DOHH2 (cell line): ENCODE measurements around the gene CCDC120.

ENCODE experiments used
- H3F3A ChIP-seq: fragments of 200-600 bp; sonication (generic), shearing (Covaris generic); 2 replicates; pipeline ENCODE4 v1.6.0; 2016; ENCODE audit warnings: antibody characterized with exemption, mild to moderate bottlenecking; ENCODE audit not compliant: control insufficient read depth, insufficient read depth
- H3K27ac ChIP-seq: fragments of 200-600 bp; sonication (generic); 2 replicates; pipeline ENCODE4 v1.5.1; 2014; ENCODE audit warnings: low read depth, mild to moderate bottlenecking, low read length, moderate library complexity
- H3K27me3 ChIP-seq: fragments of 200-600 bp; sonication (generic); 2 replicates; pipeline ENCODE4 v1.6.1; 2014; ENCODE audit warnings: mild to moderate bottlenecking, low read length, mixed read lengths; ENCODE audit not compliant: control insufficient read depth
- H3K36me3 ChIP-seq: fragments of 200-600 bp; sonication (generic); 2 replicates; pipeline ENCODE4 v1.6.1; 2014; ENCODE audit warnings: mild to moderate bottlenecking, low read length, moderate library complexity, mixed read lengths; ENCODE audit not compliant: control insufficient read depth
- H3K4me1 ChIP-seq: fragments of 200-600 bp; sonication (generic); 2 replicates; pipeline ENCODE4 v1.6.1; 2014; ENCODE audit warnings: mild to moderate bottlenecking, low read length, mixed read lengths; ENCODE audit not compliant: control insufficient read depth
- H3K4me2 ChIP-seq: fragments of 200-600 bp; sonication (generic); 2 replicates; pipeline ENCODE4 v1.6.0; 2014; ENCODE audit warnings: mild to moderate bottlenecking, low read length, moderate library complexity
- H3K4me3 ChIP-seq: fragments of 200-600 bp; sonication (generic); 2 replicates; pipeline ENCODE4 v1.5.1; 2014; ENCODE audit warnings: mild to moderate bottlenecking, low read length, mixed read lengths
- H3K79me2 ChIP-seq: fragments of 200-600 bp; sonication (generic); 2 replicates; pipeline ENCODE4 v1.6.1; 2014; ENCODE audit warnings: mild to moderate bottlenecking, low read length, mixed read lengths; ENCODE audit not compliant: control insufficient read depth
- H3K9me2 ChIP-seq: fragments of 200-600 bp; sonication (generic); replicated peaks from 2 replicates; pipeline ENCODE4 v1.6.1; 2014; ENCODE audit warnings: mild to moderate bottlenecking, low read length, mixed read lengths; ENCODE audit not compliant: control insufficient read depth
- H3K9me3 ChIP-seq: fragments of 200-600 bp; sonication (generic); 2 replicates; pipeline ENCODE4 v1.6.1; 2014; ENCODE audit warnings: antibody characterized with exemption, low read length, mixed read lengths; ENCODE audit not compliant: control insufficient read depth, insufficient read depth
- H4K20me1 ChIP-seq: fragments of 200-600 bp; sonication (generic); 2 replicates; pipeline ENCODE4 v1.6.0; 2014; ENCODE audit warnings: low read depth, mild to moderate bottlenecking, antibody characterized with exemption, low read length, moderate library complexity; ENCODE audit not compliant: control insufficient read depth, insufficient read depth
- EZH2phosphoT487 ChIP-seq: fragments of 200-600 bp; sonication (generic); IDR thresholded peaks from 2 replicates; pipeline ENCODE4 v1.6.1; 2017; ENCODE audit warnings: borderline replicate concordance, mild to moderate bottlenecking, antibody characterized with exemption, low read length, moderate library complexity, mixed read lengths
- TF ChIP-seq, protein P1 (sequence below): fragments of 200-600 bp; sonication (generic); IDR thresholded peaks from one replicate; pipeline ENCODE4 v1.5.1; 2014; ENCODE audit warnings: antibody characterized with exemption, mild to moderate bottlenecking, low read depth, low read length; ENCODE audit not compliant: poor library complexity, severe bottlenecking

The CCDC120 gene

DNA sequence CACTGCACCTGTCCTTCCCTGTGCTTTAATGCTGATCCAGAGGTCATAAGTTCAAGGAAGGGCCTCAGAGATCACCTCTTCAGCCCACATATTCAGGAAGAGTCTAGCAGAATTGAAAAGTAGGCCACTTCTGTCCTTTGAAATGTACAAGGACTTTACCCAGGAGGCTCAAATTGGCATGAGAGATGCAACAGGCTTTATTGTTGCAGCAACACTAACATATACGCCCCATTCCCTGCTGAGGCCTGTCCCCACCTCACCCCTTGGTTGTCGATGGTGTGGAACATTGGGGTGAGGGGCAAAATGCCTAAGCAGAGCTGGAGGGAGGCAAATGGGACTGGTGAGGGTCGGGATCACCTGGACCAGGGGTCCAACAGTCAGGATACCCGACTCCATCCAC is 12.2 kb downstream of the CCDC120 start:
- Histone ChIP-seq H3K4me2 (no peak overlapping the region), H3K9me2 (no peaks in the 10 kb centered on the region), H3K27me3 (no peaks in the 10 kb centered on the region), H4K20me1 (no peaks in the 10 kb centered on the region), H3K79me2 (peaks cover 13% of the 10 kb centered on the region), H3K4me1 (peaks cover 11% of the 10 kb centered on the region), H3K9me3 (no peaks in the 10 kb centered on the region), H3K4me3 (no peak overlapping the region), H3F3A (no peaks in the 10 kb centered on the region), H3K36me3 (peaks cover 3% of the 10 kb centered on the region; the same call in 1 of the 2 replicates), H3K27ac (no peak overlapping the region)
- TF ChIP-seq EZH2phosphoT487, result no peak
- TF ChIP-seq, protein P1, sequence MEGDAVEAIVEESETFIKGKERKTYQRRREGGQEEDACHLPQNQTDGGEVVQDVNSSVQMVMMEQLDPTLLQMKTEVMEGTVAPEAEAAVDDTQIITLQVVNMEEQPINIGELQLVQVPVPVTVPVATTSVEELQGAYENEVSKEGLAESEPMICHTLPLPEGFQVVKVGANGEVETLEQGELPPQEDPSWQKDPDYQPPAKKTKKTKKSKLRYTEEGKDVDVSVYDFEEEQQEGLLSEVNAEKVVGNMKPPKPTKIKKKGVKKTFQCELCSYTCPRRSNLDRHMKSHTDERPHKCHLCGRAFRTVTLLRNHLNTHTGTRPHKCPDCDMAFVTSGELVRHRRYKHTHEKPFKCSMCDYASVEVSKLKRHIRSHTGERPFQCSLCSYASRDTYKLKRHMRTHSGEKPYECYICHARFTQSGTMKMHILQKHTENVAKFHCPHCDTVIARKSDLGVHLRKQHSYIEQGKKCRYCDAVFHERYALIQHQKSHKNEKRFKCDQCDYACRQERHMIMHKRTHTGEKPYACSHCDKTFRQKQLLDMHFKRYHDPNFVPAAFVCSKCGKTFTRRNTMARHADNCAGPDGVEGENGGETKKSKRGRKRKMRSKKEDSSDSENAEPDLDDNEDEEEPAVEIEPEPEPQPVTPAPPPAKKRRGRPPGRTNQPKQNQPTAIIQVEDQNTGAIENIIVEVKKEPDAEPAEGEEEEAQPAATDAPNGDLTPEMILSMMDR, result no peak

DNA sequence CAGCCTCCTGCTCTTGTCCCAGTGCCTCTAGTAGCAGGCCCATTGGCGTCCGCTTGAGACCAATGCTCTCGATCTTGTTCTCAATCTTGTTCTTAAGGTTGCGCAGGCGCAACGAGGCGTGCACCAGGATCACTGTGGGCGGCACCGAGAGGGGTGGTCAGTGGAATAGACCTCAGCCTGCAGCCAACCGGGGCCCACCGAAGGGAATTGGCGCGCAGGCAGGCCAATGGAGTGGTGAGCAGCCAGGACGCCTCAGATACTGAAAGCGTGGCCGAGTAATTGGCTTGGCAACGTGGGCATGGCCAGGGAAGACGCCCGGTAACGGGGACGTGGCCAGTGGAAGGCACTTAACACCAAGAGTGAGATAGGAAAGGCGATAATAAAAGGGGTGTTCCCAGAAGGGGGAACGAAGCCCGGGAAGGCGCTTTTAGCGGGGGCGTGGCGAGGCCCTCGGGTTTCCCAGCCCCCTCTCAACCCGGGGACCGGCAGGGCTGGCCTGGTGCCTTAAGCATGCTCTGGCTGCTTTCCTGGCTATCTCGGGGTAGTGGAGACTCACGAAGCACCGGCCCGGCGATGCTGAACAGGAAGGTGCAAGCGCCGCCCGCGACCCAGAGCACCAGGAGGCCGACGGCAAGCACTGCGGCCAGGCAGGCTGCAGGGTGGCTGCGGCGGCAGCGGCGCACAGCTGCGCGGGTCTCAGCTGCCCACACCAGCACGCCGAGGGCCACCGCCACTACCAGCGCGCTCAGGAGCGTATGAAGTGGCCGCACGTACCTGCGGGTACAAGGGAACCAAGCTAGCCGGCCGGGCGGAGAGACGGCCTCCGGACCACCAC is 13.3 kb downstream of the CCDC120 start:
- peaks cover 11% of the 10 kb centered on the region for H3K4me1 ChIP-seq
- H3K27me3 ChIP-seq, result no peaks in the 10 kb centered on the region
- peaks cover 3% of the 10 kb centered on the region; the same call in 1 of the 2 replicates for H3K36me3 ChIP-seq
- no peak overlapping the region for H3K4me3 ChIP-seq
- no peak overlapping the region for H3K4me2 ChIP-seq
- no peaks in the 10 kb centered on the region for H4K20me1 ChIP-seq
- H3K27ac ChIP-seq, result no peak overlapping the region
- H3K9me3 ChIP-seq, result no peaks in the 10 kb centered on the region
- H3K79me2 ChIP-seq, result peaks cover 13% of the 10 kb centered on the region
- TF ChIP-seq, protein P1, result no peak
- TF ChIP-seq EZH2phosphoT487, result no peak
- no peaks in the 10 kb centered on the region for H3F3A ChIP-seq
- H3K9me2 ChIP-seq, result no peaks in the 10 kb centered on the region

DNA sequence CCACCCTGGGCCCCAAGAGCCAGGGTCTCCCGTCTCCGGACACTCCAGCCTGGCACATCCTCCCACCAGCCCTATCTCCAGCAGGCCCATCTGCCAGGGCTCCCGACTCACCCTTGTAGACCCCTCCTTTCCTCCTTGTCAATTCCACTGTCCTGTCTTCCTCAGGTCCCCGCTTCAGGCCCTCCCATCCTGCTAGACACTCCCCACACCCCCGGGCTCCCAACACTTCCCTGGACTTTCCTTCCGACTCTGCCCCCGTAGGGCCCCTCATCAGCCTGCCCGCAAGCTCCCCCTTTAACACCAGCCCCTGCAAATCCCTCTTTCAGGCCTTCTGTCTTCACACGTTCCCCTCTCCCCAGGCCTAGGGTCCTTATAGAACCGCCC is 13.9 kb downstream of the CCDC120 start:
- peaks cover 3% of the 10 kb centered on the region; the same call in 1 of the 2 replicates for H3K36me3 ChIP-seq
- peak overlapping the region; percentile 78 for H3K4me2 ChIP-seq
- no peaks in the 10 kb centered on the region for H3K9me2 ChIP-seq
- no peaks in the 10 kb centered on the region for H3F3A ChIP-seq
- H3K27ac ChIP-seq, result no peak overlapping the region
- H3K9me3 ChIP-seq, result no peaks in the 10 kb centered on the region
- no peaks in the 10 kb centered on the region for H3K27me3 ChIP-seq
- peaks cover 11% of the 10 kb centered on the region for H3K4me1 ChIP-seq
- no peaks in the 10 kb centered on the region for H4K20me1 ChIP-seq
- TF ChIP-seq, protein P1, result no peak
- TF ChIP-seq EZH2phosphoT487, result no peak
- H3K79me2 ChIP-seq, result peaks cover 13% of the 10 kb centered on the region
- H3K4me3 ChIP-seq, result peak overlapping the region; percentile 93
